HepG2 (cell line): ENCODE data around the gene C12orf60. TPM values are rescaled to one million over a fixed set of nuclear protein-coding genes. Genes with fewer than 3 reads are reported as not detected.

Source experiments
- ATF7 ChIP-seq, 2 experiments: fragments of 450-650 bp in 1 of 2; sonication (generic) in 1 of 2; formaldehyde crosslinking in 1 of 2; IDR thresholded peaks; 2 replicates each; pipeline versions ENCODE4 v1.4.0 to v1.6.1; 2016 to 2020; ENCODE audit warnings: antibody characterized with exemption in 1 of 2, mild to moderate bottlenecking in 1 of 2, missing genetic modification reagents in 1 of 2
- ATRX ChIP-seq: sonication (generic); formaldehyde crosslinking; IDR thresholded peaks from 2 replicates; pipeline ENCODE4 v1.4.0; 2020; ENCODE audit warnings: missing genetic modification reagents, borderline replicate concordance
- CC2D1A ChIP-seq: sonication (generic); formaldehyde crosslinking; IDR thresholded peaks from 2 replicates; pipeline ENCODE4 v1.8.1; 2023; ENCODE audit warnings: mild to moderate bottlenecking, missing genetic modification reagents
- CHD2 ChIP-seq: IDR thresholded peaks from 2 replicates; pipeline ENCODE4 v1.6.1; 2011; ENCODE audit warnings: low read depth, low read length, improper control_type of control experiment
- DPF2 ChIP-seq: sonication (generic); formaldehyde crosslinking; IDR thresholded peaks from 2 replicates; pipeline ENCODE4 v1.4.0; 2020; ENCODE audit warnings: mild to moderate bottlenecking, low read depth, missing genetic modification reagents, borderline replicate concordance
- ERF ChIP-seq: IDR thresholded peaks from 2 replicates; pipeline ENCODE4 v1.6.1; 2018; ENCODE audit warnings: missing biosample characterization, missing genetic modification reagents
- FOXO4 ChIP-seq: sonication (generic); formaldehyde crosslinking; conservative IDR thresholded peaks from 2 replicates; pipeline ENCODE4 v1.8.1; 2023; ENCODE audit warnings: missing genetic modification reagents
- IRF2 ChIP-seq: IDR thresholded peaks from 2 replicates; pipeline ENCODE4 v1.6.1; 2018; ENCODE audit warnings: missing genetic modification reagents, missing compliant biosample characterization
- KLF13 ChIP-seq: sonication (generic); formaldehyde crosslinking; IDR thresholded peaks from 2 replicates; pipeline ENCODE4 v1.4.0; 2020; ENCODE audit warnings: mild to moderate bottlenecking, missing genetic modification reagents
- PCBP2 ChIP-seq: fragments of 200-400 bp; formaldehyde crosslinking; optimal IDR thresholded peaks from 2 replicates; pipeline ENCODE3; 2018; ENCODE audit warnings: low read length, low read depth; ENCODE audit not compliant: poor library complexity, severe bottlenecking
- POLR2AphosphoS2 ChIP-seq: IDR thresholded peaks from 2 replicates; pipeline ENCODE4 v1.6.1; 2011; ENCODE audit warnings: low read depth, low read length, improper control_type of control experiment
- RFX5 ChIP-seq: IDR thresholded peaks from 2 replicates; pipeline ENCODE4 v1.6.1; 2011; ENCODE audit warnings: low read depth, low read length, improper control_type of control experiment
- RNF2 ChIP-seq: fragments of 450-650 bp; conservative IDR thresholded peaks from 2 replicates; pipeline ENCODE4 v1.6.1; 2016; ENCODE audit warnings: low read depth
- RXRB ChIP-seq: IDR thresholded peaks from 2 replicates; pipeline ENCODE4 v1.6.1; 2016; ENCODE audit warnings: borderline replicate concordance, missing genetic modification reagents, missing compliant biosample characterization
- SAP130 ChIP-seq: IDR thresholded peaks from 2 replicates; pipeline ENCODE4 v1.6.1; 2016; ENCODE audit warnings: low read depth
- SMYD3 ChIP-seq: sonication (generic); formaldehyde crosslinking; IDR thresholded peaks from 2 replicates; pipeline ENCODE4 v1.8.1; 2023; ENCODE audit warnings: mild to moderate bottlenecking, missing genetic modification reagents
- ZBTB2 ChIP-seq: sonication (generic); formaldehyde crosslinking; IDR thresholded peaks from 2 replicates; pipeline ENCODE4 v1.8.0; 2022; ENCODE audit warnings: low read depth, missing genetic modification reagents
- ZFX ChIP-seq: sonication (generic); formaldehyde crosslinking; IDR thresholded peaks from 2 replicates; pipeline ENCODE4 v1.4.0; 2020; ENCODE audit warnings: mild to moderate bottlenecking, low read depth, missing genetic modification reagents, moderate library complexity
- ZNF251 ChIP-seq: sonication (generic); formaldehyde crosslinking; IDR thresholded peaks from 2 replicates; pipeline ENCODE4 v1.9.0; 2021; ENCODE audit warnings: mild to moderate bottlenecking, missing genetic modification reagents
- ZNF720 ChIP-seq: sonication (generic); formaldehyde crosslinking; IDR thresholded peaks from 2 replicates; pipeline ENCODE4 v1.4.0; 2020; ENCODE audit warnings: missing genetic modification reagents
- ZSCAN29 ChIP-seq: sonication (generic); formaldehyde crosslinking; conservative IDR thresholded peaks from 2 replicates; pipeline ENCODE4 v1.4.0; 2020; ENCODE audit warnings: mild to moderate bottlenecking, missing genetic modification reagents
- polyA plus RNA-seq, 8 experiments: library from polyadenylated mRNA; depleted of rRNA in 3 of 8; stranded (reverse) in 7 of 8; unstranded in 1 of 8; fragments of >200 nt; fragmentation: Illumina TruSeq in 4 of 8; extraction: Trizol in 4 of 8; gene quantifications; 2 replicates each; pipeline versions ENCODE4 v1.2.1 to v1.2.3, GENCODE V29; 2011 to 2016; ENCODE audit warnings: low read depth in 4 of 8, missing spikeins in 1 of 8, mixed read lengths in 1 of 8; ENCODE audit not compliant: insufficient read depth in 1 of 8
- total RNA-seq, 5 experiments: library from RNA; depleted of rRNA; stranded (reverse); fragments of >200 nt; fragmentation: Illumina TruSeq; extraction: Trizol; gene quantifications; 2 replicates each; pipeline ENCODE4 v1.2.3, GENCODE V29; 2016; ENCODE audit warnings: low read depth in 1 of 5
- TF ChIP-seq, protein P1 (sequence below): sonication (generic); formaldehyde crosslinking; IDR thresholded peaks from 2 replicates; pipeline ENCODE4 v1.4.0; 2020; ENCODE audit warnings: missing genetic modification reagents
- TF ChIP-seq, protein P2 (sequence below): sonication (generic); formaldehyde crosslinking; IDR thresholded peaks from 2 replicates; pipeline ENCODE4 v1.8.1; 2023; ENCODE audit warnings: mild to moderate bottlenecking, inconsistent platforms, moderate library complexity, missing genetic modification reagents, borderline replicate concordance

C12orf60 gene
- total and polyA plus RNA-seq, 2 of the 13 experiments (the other 11 are each of a cell fraction or from before 2014, with no cell fraction given), result 0.55 to 1.4 TPM

DNA sequence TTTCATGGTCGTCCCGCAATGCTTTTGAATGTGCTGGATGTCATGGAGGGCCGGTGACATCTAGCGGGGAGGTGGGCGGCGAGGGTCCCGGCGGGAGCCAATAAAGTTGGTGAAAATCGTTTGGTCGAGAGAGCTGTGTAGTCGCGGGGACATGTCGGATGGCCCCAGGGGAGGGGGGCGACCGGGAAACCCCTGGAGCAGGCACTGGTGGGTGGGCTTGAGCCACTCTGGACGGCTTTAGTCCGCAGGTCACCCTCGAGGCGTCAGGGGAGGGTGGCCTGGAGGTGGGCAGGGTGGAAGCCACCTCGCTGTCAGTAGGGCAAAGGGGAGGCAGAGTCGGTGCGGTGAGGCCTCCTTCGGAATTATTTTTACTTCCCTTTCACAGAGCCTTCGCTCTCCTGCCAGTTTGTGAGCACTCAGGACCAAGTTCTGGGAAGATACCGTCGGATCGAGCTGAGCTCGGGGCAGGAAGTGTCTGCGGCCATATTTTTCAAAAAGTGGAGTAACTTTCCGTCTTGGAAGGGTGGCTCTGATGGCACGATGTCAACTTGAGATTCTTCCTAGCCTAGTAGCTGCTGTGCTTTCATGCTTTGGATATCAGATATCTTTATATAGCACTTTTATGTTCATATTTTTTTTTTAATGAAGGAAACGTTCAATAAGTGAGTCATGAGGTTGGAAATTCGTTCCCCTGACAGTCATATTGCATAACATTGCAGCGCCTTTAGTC lies 28.4 kb upstream of the C12orf60 start (continued):
- TF ChIP-seq, protein P1, sequence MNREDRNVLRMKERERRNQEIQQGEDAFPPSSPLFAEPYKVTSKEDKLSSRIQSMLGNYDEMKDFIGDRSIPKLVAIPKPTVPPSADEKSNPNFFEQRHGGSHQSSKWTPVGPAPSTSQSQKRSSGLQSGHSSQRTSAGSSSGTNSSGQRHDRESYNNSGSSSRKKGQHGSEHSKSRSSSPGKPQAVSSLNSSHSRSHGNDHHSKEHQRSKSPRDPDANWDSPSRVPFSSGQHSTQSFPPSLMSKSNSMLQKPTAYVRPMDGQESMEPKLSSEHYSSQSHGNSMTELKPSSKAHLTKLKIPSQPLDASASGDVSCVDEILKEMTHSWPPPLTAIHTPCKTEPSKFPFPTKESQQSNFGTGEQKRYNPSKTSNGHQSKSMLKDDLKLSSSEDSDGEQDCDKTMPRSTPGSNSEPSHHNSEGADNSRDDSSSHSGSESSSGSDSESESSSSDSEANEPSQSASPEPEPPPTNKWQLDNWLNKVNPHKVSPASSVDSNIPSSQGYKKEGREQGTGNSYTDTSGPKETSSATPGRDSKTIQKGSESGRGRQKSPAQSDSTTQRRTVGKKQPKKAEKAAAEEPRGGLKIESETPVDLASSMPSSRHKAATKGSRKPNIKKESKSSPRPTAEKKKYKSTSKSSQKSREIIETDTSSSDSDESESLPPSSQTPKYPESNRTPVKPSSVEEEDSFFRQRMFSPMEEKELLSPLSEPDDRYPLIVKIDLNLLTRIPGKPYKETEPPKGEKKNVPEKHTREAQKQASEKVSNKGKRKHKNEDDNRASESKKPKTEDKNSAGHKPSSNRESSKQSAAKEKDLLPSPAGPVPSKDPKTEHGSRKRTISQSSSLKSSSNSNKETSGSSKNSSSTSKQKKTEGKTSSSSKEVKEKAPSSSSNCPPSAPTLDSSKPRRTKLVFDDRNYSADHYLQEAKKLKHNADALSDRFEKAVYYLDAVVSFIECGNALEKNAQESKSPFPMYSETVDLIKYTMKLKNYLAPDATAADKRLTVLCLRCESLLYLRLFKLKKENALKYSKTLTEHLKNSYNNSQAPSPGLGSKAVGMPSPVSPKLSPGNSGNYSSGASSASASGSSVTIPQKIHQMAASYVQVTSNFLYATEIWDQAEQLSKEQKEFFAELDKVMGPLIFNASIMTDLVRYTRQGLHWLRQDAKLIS (CRISPR knock-in tag), result 0 out of 2 replicates have a peak, but pooled peaks have one; percentile 33
- TF ChIP-seq SAP130 (no peak), ZFX (CRISPR knock-in tag) (no peak), POLR2AphosphoS2 (no peak), CC2D1A (CRISPR knock-in tag) (no peak), DPF2 (CRISPR knock-in tag) (no peak), FOXO4 (CRISPR knock-in tag) (no peak), PCBP2 (no peak), ZNF720 (CRISPR knock-in tag) (no peak), ZSCAN29 (no peak), KLF13 (CRISPR knock-in tag) (no peak), IRF2 (CRISPR knock-in tag) (no peak), SMYD3 (no peak), ERF (CRISPR knock-in tag) (no peak), RNF2 (no peak), ATRX (CRISPR knock-in tag) (no peak), ZNF251 (CRISPR knock-in tag) (no peak), ATF7 (IDR thresholded peaks at IDR 0.05) (no peak), ATF7 (CRISPR knock-in tag; IDR thresholded peaks at IDR 0.05) (no peak), ZBTB2 (CRISPR knock-in tag) (no peak), CHD2 (no peak), RXRB (CRISPR knock-in tag) (0 out of 2 replicates have a peak, but pooled peaks have one; percentile 13), RFX5 (no peak)
- TF ChIP-seq, protein P2, sequence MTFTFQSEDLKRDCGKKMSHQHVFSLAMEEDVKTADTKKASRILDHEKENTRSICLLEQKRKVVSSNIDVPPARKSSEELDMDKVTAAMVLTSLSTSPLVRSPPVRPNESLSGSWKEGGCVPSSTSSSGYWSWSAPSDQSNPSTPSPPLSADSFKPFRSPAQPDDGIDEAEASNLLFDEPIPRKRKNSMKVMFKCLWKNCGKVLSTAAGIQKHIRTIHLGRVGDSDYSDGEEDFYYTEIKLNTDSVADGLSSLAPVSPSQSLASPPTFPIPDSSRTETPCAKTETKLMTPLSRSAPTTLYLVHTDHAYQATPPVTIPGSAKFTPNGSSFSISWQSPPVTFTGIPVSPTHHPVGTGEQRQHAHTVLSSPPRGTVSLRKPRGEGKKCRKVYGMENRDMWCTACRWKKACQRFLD, result no peak
